Measurements from ENCODE around the gene GRM7.

The GRM7 gene

GRCh38 chr3:7393944-7394605, 533.2 kb downstream of the GRM7 start:
- no peak for DNase-seq

GRCh38 chr3:7396534-7396933, 535.6 kb downstream of the GRM7 start:
- no peak for DNase-seq

- no peak for DNase-seq
These were observed 536.2 kb downstream of the GRM7 start for GRCh38 chr3:7397097-7397496.

GRCh38 chr3:7400360-7400759, 539.4 kb downstream of the GRM7 start:
- no peak for DNase-seq

- no peak for DNase-seq
These were observed 540.5 kb downstream of the GRM7 start for GRCh38 chr3:7401418-7401817.

- no peak for DNase-seq
These were observed 546.2 kb downstream of the GRM7 start for GRCh38 chr3:7407107-7407506.

GRCh38 chr3:7410782-7411181, 549.9 kb downstream of the GRM7 start:
- no peak for DNase-seq

- DNase-seq = no peak
These were observed 560.1 kb downstream of the GRM7 start for GRCh38 chr3:7421065-7421464.

GRCh38 chr3:7423036-7423435, 562.1 kb downstream of the GRM7 start:
- DNase-seq = no peak

- no peak for DNase-seq
These were observed 563.1 kb downstream of the GRM7 start for GRCh38 chr3:7423995-7424394.

GRCh38 chr3:7428206-7428718, 567.3 kb downstream of the GRM7 start:
- DNase-seq = no peak

GRCh38 chr3:7432610-7433009, 571.7 kb downstream of the GRM7 start:
- no peak for DNase-seq

- no peak for DNase-seq
These were observed 572.2 kb downstream of the GRM7 start for GRCh38 chr3:7433073-7433472.

GRCh38 chr3:7436542-7436941, 575.6 kb downstream of the GRM7 start:
- DNase-seq = no peak

GRCh38 chr3:7437231-7437630, 576.3 kb downstream of the GRM7 start:
- DNase-seq = no peak

- no peak for DNase-seq
These were observed 578.3 kb downstream of the GRM7 start for GRCh38 chr3:7439101-7439680.

- DNase-seq = no peak
These were observed 584.0 kb downstream of the GRM7 start for GRCh38 chr3:7444886-7445285.

GRCh38 chr3:7445331-7445730, 584.4 kb downstream of the GRM7 start:
- DNase-seq = no peak

- no peak for DNase-seq
These were observed 586.4 kb downstream of the GRM7 start for GRCh38 chr3:7447197-7447769.

- no peak for DNase-seq
These were observed 595.5 kb downstream of the GRM7 start for GRCh38 chr3:7456386-7456785.

- no peak for DNase-seq
These were observed 600.4 kb downstream of the GRM7 start for GRCh38 chr3:7461202-7461825.

GRCh38 chr3:7469866-7470265, 609.0 kb downstream of the GRM7 start:
- DNase-seq = no peak

- DNase-seq = no peak
These were observed 623.7 kb downstream of the GRM7 start for GRCh38 chr3:7484636-7485035.

All from amygdala (tissue), 56 donors.